GM04504 (cell line): Measurements from ENCODE around the gene TESK1.

Experiments used
- DNase-seq: peaks from one replicate; pipeline ENCODE4 v3.0.0-alpha.2; 2012; ENCODE audit warnings: low read depth

Gene TESK1

GRCh38 chr9:35649431-35650340 is 44.6 kb downstream of the TESK1 start:
- DNase-seq, result no peak

- DNase-seq, result no peak
Observed at GRCh38 chr9:35650341-35651158, 45.5 kb downstream of the TESK1 start, which contains the start of gene SIT1. Gene SIT1 (minus strand): TSS chr9:35650931. CDS start chr9:35650853, 78 bp downstream.

GRCh38 chr9:35651956-35652828 is 47.1 kb downstream of the TESK1 start:
- DNase-seq, result no peak

GRCh38 chr9:35652829-35653209 is 47.8 kb downstream of the TESK1 start:
- DNase-seq, result no peak

GRCh38 chr9:35653611-35654010 is 48.5 kb downstream of the TESK1 start:
- no peak for DNase-seq

- DNase-seq, result no peak
Observed at GRCh38 chr9:35656348-35656747, 51.3 kb downstream of the TESK1 start.

GRCh38 chr9:35656831-35657545 is 51.9 kb downstream of the TESK1 start:
- DNase-seq, result no peak

GRCh38 chr9:35657546-35658136 is 52.6 kb downstream of the TESK1 start, which contains the start of gene RMRP:
Gene RMRP (minus strand): TSS chr9:35658019.
- DNase-seq, result peak; percentile 99

- DNase-seq, result no peak
Observed at GRCh38 chr9:35658137-35658967, 53.3 kb downstream of the TESK1 start, which contains the start of gene CCDC107. Gene CCDC107 (plus strand): TSS chr9:35658292. CDS start chr9:35658380, 88 bp downstream.

- DNase-seq, result no peak
Observed at GRCh38 chr9:35658968-35659220, 53.8 kb downstream of the TESK1 start.

- no peak for DNase-seq
Observed at GRCh38 chr9:35659340-35659739, 54.3 kb downstream of the TESK1 start.
